GM21360 (cell line): ENCODE measurements around the gene NSG1.
"Not testable (repeated sequence)": the region's sequence is repeated elsewhere in the genome, so short reads cannot be mapped to it uniquely, and the experiment has no call there.

Source experiments
- ATAC-seq: cut with Tn5 transposase; IDR thresholded peaks from one replicate; pipeline ENCODE4 v1.9.1; 2021; ENCODE audit warnings: mild to moderate bottlenecking, moderate library complexity; ENCODE audit not compliant: unreplicated experiment

The NSG1 gene

DNA sequence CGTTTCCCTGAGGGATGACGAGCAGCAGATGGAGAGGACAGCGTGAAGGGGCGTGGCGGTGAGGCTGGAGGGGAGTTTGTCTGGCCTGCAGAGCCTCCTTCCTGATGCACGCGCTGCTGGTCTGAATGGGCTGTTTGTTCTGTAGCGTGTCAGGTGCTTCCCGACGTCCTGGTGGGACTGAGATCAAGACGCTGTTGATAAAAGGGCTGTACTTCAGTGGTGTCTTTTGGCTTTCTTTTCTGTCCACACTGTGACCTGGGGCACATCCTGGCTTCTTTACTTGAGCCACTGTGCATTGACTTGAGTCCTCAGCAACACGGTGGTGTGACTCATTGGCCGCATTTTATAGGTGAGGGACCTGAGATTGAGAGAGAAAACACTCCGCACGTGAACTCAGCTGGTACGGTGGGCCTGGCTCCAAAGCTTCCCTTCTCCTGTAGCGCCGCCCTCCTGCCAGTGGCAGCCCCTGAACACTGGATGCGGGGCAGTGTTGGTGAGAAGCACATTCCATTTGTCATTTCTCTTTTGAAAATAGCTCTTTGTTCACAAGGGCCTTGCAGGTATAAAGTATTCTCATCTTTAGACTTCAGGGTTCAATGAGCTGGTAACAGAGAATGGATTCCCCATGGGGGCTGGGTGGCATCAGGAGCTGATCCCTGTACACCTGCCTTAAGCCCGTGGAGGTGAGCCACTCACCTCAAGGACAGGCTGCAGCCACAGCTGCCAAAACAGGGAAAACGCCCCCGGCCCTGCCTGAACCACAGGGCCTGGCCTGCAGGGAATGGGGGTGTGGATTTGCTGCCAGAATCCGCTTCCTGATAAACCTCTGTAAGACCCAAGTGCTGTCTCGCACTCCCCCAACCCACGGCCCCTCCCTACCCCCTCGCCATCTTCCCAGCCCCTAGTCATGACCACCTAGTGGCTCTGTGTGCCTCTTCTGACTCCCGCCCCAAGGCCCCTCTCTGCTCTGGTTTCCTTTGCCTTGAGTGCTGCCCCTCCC is 29.2 kb downstream of the NSG1 start:
- no peak for ATAC-seq

DNA sequence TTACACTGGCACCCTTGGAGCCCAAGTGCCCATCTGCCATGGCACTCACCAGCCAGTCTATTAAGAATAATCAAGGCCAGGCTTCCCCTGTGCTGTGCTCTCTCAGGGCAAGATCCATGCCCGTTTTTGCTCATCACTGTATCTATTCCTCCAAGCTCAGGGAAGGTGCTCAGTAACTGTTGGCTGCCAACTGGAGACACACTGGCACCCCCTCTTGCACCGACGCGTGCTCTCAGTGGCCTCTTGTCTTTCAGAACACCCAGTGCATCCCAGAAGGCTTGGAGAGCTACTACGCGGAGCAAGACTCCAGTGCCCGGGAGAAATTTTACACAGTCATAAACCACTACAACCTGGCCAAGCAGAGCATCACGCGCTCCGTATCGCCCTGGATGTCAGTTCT is 30.1 kb downstream of the NSG1 start:
- no peak for ATAC-seq

DNA sequence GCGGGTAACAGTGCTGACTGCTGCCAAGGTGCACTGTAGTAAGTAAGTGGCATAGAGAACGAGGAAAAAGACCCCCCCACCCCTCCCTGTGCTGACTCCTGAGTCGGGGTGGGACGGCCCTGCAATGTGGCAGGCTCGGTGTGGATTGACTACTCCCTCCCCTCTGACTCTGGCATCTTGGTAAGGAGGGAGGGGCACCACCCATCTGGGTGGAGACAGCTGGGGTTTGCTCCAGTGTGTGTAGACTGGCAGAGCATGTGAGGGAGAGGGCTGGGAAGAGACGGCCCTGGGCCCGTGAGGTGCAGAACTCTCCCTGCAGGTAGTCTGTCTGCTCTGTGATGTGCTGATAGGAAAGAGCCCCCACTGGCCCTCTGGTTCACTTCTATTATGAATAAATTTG is 31.0 kb downstream of the NSG1 start:
- no peak for ATAC-seq

- no peak for ATAC-seq
These were observed 31.9 kb downstream of the NSG1 start for GRCh38 chr4:4418676-4419390.

DNA sequence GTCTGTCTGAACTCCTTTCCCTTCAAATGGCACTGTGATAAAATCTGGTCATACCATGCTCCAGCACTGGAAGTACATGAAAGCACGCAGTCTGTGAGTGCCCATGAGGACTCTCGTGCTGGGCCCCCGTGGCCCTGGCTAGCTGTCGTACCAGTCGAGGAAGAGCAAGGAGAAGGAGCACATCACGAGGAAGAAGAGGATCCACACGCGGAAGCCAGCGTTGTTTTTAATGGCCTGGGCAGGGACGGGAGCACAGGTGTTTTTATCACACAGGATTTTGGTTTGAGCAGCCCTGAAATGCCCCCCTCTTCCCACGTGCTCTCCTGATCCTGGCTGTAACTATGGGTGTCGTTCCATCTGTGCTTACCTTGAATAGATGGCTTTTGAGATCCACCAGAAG is 33.0 kb downstream of the NSG1 start:
- no peak for ATAC-seq

DNA sequence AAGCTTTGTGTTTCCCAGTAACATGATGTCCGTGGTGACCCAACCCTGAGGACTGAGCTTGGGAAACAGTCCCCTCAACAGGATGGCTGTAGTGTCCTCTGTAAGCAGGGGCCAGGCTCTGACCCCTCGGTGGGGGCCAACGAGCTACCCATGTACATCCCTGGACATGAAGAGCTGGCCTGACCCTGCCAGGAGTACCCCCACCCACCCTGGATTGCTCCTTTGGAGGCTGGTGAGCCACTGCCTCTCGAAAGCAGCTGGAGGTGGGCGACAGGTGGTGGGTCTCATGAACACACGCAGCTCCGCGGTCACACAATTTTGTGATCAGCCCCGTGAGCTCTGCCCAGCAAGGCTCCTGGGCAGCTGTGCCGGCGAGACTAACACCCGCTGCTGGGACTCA is 33.5 kb downstream of the NSG1 start:
- ATAC-seq, result no peak

GRCh38 chr4:4421356-4421755 is 34.5 kb downstream of the NSG1 start:
- no peak for ATAC-seq

- not testable (repeated sequence) for ATAC-seq
These were observed 35.2 kb downstream of the NSG1 start for GRCh38 chr4:4422117-4422516.

DNA sequence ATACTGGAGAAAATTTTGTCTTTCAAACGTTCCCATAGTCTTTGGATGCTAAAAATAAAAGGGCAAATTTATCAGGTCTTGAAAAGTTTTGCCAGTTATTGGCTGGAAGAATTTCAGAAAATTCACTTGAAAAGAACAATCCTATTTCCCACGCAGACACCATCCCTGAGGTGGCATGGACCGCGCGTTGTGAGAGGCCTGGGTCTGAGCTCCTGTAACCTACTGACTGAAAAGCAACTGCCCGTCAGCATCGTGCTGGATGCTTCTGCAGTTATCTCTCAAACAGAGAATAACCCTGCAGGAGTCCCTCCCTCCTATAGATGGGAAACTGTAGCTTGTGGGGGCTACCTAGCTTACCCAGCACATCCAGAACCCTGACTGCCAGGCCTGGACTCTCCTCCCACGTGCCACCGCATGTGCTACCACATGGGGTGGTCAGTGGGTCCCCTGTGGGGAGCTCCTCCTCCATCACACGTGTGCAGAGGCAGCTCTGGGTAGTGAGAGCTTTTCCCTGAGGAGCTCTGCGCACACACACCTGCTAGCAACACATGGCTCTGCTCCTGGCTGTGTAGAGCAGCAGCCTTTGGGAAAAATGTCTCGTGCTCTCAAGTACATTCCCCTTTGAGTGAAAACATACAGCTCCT is 36.1 kb downstream of the NSG1 start:
- ATAC-seq, result no peak

- no peak for ATAC-seq
These were observed 37.0 kb downstream of the NSG1 start for GRCh38 chr4:4423706-4424498.

DNA sequence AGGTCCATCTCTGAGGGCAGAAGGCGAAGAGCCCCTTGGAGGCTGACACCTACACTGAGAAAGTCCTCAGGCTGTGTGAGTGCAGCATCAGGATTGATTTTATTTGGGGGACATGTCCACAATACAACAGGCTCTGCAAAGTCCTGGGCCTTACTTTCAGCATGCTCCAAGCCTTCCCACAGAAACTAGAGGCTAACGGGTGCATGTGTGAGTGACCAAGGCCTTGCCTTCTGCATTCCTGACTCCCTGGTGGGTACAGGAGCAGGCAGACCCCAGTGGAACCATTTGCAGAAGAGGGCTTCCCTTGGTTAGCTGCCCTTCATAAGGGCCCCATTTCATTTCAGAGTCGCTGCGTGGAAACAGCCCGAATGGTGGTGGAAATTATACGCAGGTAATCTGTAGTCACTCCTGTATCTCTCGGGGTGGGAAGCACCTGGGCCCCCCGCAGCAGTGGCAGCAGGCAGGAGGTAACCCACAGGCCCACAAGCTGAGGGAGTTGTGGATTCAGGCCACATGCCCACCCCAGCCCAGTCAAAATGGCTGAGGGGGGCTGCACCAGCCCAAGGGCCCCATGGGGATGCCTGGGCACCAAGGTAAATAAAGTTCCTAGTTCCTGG is 37.7 kb downstream of the NSG1 start:
- no peak for ATAC-seq

DNA sequence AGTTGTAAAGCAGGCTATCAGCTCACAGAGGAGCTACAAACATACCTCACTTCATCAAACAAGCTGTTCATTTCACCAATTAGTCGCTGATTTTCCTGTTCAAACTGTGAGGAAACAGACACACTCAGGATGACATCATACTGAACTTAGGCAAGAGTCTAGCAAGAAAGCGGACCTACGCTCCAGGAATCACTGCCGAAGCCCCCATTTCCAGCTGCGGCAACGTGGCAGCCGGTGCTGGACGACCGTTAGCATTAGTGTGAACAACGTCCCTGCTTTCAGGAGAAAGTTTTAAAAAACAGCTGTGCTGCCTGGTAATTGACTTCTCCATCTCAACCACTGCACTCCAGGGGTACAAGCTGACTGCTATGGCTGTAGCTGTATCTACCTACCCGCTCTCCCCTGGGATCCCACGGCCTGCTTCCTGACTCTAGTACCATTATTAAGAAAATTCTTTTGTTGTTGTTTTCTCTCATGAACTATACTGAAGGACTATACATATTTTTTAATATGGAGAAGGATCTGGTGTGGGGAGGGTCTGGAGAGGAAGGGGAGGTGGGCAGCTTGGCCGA is 38.3 kb downstream of the NSG1 start:
- ATAC-seq, result no peak

- ATAC-seq, result no peak
These were observed 38.8 kb downstream of the NSG1 start for GRCh38 chr4:4425696-4426095.

GRCh38 chr4:4426511-4427120 is 39.7 kb downstream of the NSG1 start:
- no peak for ATAC-seq

GRCh38 chr4:4427121-4427870 is 40.4 kb downstream of the NSG1 start:
- ATAC-seq, result no peak

- ATAC-seq, result no peak
These were observed 41.0 kb downstream of the NSG1 start for GRCh38 chr4:4427886-4428285.

GRCh38 chr4:4428966-4429875 is 42.3 kb downstream of the NSG1 start:
- no peak for ATAC-seq
